Stimulated activated CD8-positive, alpha-beta memory T cell treated with anti-CD3 and anti-CD28 coated beads, Interleukin-7, amount 100 ng/mL, for 48 hours (primary cell): ENCODE data around the gene CCDC127.
"Not testable (repeated sequence)": the region's sequence is repeated elsewhere in the genome, so short reads cannot be mapped to it uniquely, and the experiment has no call there.

ENCODE experiments used
- DNase-seq, 2 donors: peaks; one replicate each; pipeline ENCODE4 v3.0.0-alpha.2; 2020; ENCODE audit warnings: low read depth in 1 of 2; ENCODE audit errors: extremely low read depth in 1 of 2

Gene CCDC127, protein sequence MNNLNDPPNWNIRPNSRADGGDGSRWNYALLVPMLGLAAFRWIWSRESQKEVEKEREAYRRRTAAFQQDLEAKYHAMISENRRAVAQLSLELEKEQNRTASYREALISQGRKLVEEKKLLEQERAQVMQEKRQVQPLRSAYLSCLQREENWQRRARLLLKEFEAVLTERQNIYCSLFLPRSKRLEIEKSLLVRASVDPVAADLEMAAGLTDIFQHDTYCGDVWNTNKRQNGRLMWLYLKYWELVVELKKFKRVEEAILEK

GRCh38 chr5:217494-218456, at the start of gene CCDC127, which contains the start of gene SDHA:
Gene CCDC127, minus strand, starts transcription at chr5:218153. Its CDS starts 1,304 bp downstream, at chr5:216849.
Gene SDHA, plus strand, starts transcription at chr5:218320. Its CDS starts 36 bp downstream, at chr5:218356.
- DNase-seq = peak; percentile 94 to 96

DNA sequence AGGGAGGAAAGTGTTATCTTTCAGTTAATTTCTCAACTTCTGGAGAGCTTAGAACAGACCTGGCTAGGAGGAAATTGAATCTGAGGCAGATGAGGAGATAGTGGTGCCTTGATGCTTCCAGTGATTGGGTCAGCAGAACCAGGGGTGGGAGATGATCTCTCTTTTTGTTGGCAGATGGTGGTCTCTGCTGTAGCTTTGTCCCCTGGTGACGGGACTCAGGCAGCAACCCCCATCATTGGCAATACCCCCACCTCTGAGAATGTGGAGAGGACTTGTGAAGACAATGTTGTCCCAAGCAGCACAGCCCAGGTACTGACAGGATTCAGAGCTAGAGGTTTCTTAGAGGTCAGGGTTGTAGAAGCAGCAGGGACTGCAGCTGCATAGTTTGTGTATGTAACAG, 49.8 kb upstream of the CCDC127 start:
- no peak for DNase-seq

DNA sequence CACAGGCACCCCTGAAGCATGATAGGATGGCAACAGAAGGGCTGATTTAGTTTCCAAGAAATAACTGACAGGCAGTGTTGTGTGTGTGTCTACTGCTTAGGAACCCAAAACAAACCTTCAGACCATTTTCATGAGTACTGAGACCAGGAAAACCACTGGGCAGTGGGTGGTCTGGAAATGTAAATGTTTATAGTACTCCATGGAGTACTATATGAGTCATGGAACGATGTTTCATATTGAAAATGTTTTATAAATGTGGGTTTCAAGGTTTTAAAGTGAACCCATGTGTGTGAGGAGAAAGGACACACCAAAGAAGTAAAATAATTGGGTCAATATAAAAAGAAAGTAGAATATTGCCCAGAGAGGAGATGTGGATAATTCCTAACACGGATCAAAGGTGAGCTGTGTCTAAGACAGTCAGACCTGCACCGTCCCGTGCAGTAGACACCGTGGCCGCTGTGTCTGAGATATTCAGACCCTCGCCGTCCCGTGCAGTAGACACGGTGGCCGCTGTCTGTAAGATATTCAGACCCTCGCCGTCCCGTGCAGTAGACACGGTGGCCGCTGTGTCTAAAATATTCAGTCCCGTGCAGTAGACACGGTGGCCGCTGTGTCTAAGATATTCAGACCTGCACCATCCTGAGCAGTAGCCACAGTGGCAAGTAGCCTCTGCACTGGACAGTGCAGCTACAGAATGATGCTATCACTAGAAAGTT, 48.5 kb upstream of the CCDC127 start:
- not testable (repeated sequence) for DNase-seq

DNA sequence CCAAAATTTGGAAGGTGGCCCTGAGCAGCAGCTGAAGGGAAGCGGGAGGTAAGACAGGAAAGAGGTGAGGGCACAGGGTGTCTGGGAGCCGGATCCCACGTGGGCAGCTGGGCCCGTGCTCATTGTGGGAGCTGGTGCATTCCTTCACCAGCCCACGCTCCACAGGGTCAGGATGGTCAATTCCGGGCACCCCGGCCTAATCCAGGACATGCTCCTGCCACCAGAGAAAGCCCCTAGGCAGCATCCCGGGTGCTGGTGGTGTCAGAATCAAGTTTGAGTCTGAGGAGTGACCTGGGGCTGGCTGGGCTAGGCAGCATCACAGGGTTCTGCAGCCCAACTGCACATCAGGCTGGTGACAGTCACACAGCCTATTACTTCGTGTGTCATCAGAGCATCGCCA, 46.4 kb upstream of the CCDC127 start:
- DNase-seq = no peak

DNA sequence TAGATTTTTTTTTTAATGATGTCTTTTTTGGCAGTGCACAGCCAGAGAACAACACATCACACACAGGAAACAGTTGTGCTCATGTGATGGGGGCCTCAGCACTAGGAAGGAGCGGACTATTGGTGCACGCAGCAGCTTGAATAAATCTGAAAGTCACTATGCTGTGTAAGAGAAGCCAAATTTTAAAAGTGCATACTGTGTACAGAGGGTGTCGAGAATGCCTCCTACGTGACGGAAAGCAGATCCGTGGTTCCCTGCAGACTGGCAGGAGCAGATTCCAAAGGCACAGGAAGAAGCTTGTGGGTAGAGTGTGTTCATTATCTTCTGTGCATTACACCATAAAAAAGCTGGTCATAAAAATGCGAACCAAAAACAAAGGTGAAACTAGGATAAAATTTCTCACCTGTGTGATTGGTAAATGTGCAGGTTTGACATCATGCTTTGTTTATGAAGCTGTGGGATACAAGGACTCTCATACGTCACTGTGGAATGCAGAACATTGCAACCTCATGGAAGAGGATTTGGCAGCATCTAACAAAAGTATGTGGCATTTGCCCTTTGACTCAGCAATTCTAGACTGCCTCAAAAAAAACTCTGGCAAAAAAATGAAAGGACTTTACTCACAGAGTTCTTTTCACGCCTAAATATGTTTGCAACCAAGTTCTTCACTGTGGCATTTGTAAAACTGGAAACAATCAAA, 45.5 kb upstream of the CCDC127 start:
- DNase-seq = not testable (repeated sequence)

DNA sequence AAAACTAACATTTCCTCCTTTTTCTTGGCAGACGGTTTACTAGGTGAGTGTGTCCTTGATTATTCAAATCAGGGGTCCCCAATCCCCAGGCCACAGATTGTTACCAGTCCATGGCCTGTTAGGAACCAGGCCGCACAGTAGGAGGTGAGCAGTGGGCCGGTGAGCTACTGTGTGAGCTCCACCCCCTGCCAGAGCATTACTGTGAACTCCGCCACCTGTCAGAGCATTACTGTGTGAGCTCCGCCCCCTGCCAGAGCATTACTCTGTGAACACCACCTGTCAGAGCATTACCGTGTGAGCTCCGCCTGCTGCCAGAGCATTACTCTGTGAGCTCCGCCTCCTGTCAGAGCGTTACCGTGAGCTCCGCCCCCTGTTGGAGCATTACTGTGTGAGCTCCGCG, 39.2 kb upstream of the CCDC127 start:
- DNase-seq = no peak

GRCh38 chr5:256347-256746, 38.4 kb upstream of the CCDC127 start:
- DNase-seq = not testable (repeated sequence)

DNA sequence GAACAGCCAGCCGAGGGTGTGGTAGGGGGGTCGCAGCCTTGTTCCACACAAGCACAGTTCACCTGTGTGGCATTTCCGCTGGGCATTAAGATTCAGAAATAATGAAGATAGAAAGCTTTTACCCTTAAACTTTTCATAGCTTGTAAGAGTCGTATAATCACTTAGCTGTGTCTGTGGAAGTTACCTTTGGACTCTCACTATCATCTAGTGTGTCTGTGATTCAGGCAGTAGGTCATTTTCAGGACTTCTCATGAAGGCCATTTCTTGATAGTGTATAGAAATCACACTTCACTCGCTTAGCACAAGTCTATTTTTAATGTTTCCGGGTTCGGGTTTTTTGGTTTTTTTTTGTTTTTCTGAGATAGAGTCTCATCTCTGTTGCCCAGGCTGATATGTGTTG, 37.2 kb upstream of the CCDC127 start:
- not testable (repeated sequence) for DNase-seq

DNA sequence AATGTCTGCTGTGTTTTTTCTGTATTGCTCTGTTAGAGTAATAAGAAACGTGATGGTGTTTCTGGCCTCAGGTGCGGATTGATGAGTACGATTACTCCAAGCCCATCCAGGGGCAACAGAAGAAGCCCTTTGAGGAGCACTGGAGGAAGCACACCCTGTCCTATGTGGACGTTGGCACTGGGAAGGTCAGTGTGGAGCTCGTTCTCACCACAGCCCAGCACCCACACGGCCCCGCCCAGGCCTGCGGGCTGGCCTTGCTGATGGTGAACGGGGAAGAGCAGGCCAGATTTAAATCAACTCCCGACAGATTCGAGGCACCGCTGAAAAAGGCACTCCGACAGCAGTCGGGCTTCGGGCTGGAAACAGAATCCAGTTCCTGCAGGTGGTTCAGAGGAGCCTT, 36.4 kb upstream of the CCDC127 start:
- not testable (repeated sequence) for DNase-seq

DNA sequence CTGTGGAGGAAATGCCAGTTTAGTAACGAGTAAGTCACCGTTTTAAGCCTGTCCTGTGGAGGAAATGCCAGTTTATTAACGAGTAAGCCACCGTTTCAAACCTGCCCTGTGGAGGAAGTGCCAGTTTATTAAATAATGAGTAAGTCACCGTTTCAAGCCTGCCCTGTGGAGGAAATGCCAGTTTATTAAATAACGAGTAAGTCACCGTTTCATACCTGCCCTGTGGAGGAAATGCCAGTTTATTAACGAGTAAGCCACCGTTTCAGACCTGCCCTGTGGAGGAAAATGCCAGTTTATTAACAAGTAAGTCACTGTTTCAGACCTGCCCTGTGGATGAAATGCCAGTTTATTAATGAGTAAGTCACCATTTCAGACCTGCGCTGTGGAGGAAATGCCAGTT, 34.6 kb upstream of the CCDC127 start:
- DNase-seq = no peak

DNA sequence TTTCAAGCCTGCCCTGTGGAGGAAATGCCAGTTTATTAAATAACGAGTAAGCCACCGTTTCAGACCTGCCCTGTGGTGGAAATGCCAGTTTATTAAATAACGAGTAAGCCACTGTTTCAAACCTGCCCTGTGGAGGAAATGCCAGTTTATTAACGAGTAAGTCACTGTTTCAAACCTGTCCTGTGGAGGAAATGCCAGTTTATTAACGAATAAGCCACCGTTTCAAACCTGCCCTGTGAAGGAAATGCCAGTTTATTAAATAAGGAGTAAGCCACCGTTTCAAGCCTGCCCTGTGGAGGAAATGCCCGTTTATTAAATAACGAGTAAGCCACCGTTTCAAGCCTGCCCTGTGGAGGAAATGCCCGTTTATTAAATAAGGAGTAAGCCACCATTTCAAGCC, 34.0 kb upstream of the CCDC127 start:
- not testable (repeated sequence) for DNase-seq

GRCh38 chr5:251538-251937, 33.6 kb upstream of the CCDC127 start:
- not testable (repeated sequence) for DNase-seq

- not testable (repeated sequence) for DNase-seq
These were observed 33.1 kb upstream of the CCDC127 start for GRCh38 chr5:251016-251415.

- DNase-seq = not testable (repeated sequence)
These were observed 32.4 kb upstream of the CCDC127 start for GRCh38 chr5:250396-250795.

DNA sequence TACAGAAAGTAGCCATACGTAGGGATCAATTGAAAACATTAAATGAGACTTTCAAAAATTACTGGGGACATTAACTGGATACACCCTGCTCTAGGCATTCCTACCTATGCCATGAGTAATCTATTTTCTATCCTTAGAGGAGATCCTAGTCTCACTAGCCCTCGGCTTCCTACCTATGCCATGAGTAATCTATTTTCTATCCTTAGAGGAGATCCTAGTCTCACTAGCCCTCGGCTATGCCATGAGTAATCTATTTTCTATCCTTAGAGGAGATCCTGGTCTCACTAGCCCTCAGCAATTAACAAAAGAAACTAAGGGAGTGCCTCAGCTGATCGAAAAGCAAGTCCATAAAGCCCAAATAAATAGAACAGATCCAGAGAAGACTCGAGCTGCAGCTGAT, 27.8 kb upstream of the CCDC127 start:
- DNase-seq = not testable (repeated sequence)

GRCh38 chr5:243683-244367, 25.9 kb upstream of the CCDC127 start:
- peak in 1 of 2 donors; percentile 14 for DNase-seq

- not testable (repeated sequence) for DNase-seq
These were observed 23.2 kb upstream of the CCDC127 start for GRCh38 chr5:241045-241669.

DNA sequence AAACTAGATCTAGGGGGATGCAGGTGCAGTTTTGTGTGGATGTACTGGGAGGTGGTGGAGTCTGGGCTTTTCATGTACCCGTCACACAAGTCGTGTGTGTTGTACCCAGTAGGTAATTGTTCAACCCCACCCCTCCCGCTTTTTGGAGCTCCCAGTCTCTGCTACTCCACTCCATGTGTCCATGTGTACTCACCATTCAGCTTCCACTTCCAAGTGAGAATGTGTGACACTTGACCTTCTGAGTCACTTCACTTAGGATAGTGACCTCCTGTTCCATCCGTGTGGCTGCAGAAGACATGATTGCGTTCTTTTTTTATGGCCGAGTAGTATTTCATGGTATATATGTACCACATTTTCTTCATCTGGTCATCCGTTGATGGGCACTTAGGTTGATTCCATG, 22.6 kb upstream of the CCDC127 start:
- DNase-seq = not testable (repeated sequence)

- DNase-seq = not testable (repeated sequence)
These were observed 20.0 kb upstream of the CCDC127 start for GRCh38 chr5:237931-238330.
